ENCODE results near the gene PXMP2.

- TF ChIP-seq CTCF (IDR thresholded peaks at IDR 0.05; ENCODE audit: low read depth, low read length, missing input control) (no peak), RXRA (IDR thresholded peaks at IDR 0.05) (no peak), HNF4G (IDR thresholded peaks at IDR 0.05) (no peak), SP1 (IDR thresholded peaks at IDR 0.05) (no peak), EGR1 (IDR thresholded peaks at IDR 0.05; ENCODE audit: low read depth in 2 of 2) (no peak), YY1 (IDR thresholded peaks at IDR 0.05) (no peak), RAD21 (IDR thresholded peaks at IDR 0.05) (no peak)
- TF ChIP-seq, protein P1, sequence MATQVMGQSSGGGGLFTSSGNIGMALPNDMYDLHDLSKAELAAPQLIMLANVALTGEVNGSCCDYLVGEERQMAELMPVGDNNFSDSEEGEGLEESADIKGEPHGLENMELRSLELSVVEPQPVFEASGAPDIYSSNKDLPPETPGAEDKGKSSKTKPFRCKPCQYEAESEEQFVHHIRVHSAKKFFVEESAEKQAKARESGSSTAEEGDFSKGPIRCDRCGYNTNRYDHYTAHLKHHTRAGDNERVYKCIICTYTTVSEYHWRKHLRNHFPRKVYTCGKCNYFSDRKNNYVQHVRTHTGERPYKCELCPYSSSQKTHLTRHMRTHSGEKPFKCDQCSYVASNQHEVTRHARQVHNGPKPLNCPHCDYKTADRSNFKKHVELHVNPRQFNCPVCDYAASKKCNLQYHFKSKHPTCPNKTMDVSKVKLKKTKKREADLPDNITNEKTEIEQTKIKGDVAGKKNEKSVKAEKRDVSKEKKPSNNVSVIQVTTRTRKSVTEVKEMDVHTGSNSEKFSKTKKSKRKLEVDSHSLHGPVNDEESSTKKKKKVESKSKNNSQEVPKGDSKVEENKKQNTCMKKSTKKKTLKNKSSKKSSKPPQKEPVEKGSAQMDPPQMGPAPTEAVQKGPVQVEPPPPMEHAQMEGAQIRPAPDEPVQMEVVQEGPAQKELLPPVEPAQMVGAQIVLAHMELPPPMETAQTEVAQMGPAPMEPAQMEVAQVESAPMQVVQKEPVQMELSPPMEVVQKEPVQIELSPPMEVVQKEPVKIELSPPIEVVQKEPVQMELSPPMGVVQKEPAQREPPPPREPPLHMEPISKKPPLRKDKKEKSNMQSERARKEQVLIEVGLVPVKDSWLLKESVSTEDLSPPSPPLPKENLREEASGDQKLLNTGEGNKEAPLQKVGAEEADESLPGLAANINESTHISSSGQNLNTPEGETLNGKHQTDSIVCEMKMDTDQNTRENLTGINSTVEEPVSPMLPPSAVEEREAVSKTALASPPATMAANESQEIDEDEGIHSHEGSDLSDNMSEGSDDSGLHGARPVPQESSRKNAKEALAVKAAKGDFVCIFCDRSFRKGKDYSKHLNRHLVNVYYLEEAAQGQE (IDR thresholded peaks at IDR 0.05): no peak
These were observed 36.4 kb downstream of the PXMP2 start for GRCh38 chr12:132723764-132724140.

Data from liver (tissue), 3 donors.